Heart left ventricle (tissue), 13 donors: ENCODE data around the gene TMEM123.

Source experiments
- POLR2A ChIP-seq, 2 donors: fragments of 450-650 bp; IDR thresholded peaks; one replicate each; pipeline ENCODE4 v1.6.1; 2017; ENCODE audit warnings: antibody characterized with exemption in 2 of 2, mild to moderate bottlenecking in 2 of 2, moderate library complexity in 2 of 2
- TF ChIP-seq, protein P1 (sequence below), 12 donors: fragments of 200-600 bp; sonication (generic) in 4 of 12; IDR thresholded peaks; one replicate each; pipeline versions ENCODE4 v1.5.0 to v1.8.0; 2018 to 2022; ENCODE audit warnings: antibody characterized with exemption in 12 of 12, mild to moderate bottlenecking in 5 of 12
- donor health status: ischemic (EF 13 %, LVEDD 7.1; RV severe dilation, severe dysfunction).
- donor health status: DM: no; HTN: yes; CAD: no.
- donor health status: DM: no; HTN: no; CAD: no.
- donor health status: ischemic (EF 25% LVEDD 6.9; RV normal size, moderate dysfunction).
- donor health status: ischemic (EF 25% LVEDD 5.7; RV mildly dilated, moderate dysfunction).
- donor health status: ischemic (EF 35%, LVEDD 5.7; RV mildly dilated, moderate dysfunction).
- donor health status: nonischemic (EF 11% LVEDD 7.7; RV severe dilation, severe dysfunction).
- donor health status: DM: yes; HTN: yes; CAD: no.
- donor health status: PGD.
- donor health status: ischemic (EF 29% LVEDD 5.4; RV normal size, mild dysfunction).
- donor health status: nonischemic (EF 23%, LVEDD 6.1; RV moderate dilation, normal function).

DNA sequence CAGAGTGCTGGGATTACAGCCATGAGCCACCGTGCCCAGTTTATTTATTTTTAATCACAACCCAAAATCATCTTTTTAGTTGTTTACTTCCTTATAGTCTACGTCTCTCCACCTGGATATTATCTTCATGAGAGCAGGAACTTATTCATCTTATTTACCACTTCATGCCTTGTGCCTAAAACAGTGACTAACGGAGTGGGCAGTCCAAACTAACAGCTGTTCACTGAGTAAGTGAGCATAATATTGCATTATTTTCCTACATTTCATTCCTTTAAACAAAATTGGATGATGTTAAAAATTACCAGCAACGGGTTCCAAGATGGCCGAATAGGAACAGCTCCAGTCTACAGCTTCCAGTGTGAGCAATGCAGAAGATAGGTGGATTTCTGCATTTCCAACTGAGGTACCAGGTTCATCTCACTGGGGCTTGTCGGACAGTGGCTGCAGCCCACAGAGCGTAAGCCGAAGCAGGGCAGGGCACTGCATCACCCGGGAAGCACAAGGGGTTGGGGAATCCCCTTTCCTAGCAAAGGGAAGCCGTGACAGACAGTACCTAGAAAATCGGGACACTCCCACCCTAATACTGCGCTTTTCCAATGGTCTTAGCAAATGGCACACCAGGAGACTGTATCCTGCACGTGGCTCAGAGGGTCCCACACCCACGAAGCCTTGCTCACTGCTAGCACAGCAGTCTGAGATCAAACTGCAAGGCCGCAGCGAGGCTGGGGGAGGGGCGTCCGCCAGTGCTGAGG is 14.1 kb downstream of the TMEM123 start:
- TF ChIP-seq, protein P1, sequence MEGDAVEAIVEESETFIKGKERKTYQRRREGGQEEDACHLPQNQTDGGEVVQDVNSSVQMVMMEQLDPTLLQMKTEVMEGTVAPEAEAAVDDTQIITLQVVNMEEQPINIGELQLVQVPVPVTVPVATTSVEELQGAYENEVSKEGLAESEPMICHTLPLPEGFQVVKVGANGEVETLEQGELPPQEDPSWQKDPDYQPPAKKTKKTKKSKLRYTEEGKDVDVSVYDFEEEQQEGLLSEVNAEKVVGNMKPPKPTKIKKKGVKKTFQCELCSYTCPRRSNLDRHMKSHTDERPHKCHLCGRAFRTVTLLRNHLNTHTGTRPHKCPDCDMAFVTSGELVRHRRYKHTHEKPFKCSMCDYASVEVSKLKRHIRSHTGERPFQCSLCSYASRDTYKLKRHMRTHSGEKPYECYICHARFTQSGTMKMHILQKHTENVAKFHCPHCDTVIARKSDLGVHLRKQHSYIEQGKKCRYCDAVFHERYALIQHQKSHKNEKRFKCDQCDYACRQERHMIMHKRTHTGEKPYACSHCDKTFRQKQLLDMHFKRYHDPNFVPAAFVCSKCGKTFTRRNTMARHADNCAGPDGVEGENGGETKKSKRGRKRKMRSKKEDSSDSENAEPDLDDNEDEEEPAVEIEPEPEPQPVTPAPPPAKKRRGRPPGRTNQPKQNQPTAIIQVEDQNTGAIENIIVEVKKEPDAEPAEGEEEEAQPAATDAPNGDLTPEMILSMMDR (IDR thresholded peaks at IDR 0.05), result no peak
- TF ChIP-seq POLR2A (IDR thresholded peaks at IDR 0.05), result no peak
